ENCODE results near the gene OSBPL9.

The OSBPL9 gene

DNA sequence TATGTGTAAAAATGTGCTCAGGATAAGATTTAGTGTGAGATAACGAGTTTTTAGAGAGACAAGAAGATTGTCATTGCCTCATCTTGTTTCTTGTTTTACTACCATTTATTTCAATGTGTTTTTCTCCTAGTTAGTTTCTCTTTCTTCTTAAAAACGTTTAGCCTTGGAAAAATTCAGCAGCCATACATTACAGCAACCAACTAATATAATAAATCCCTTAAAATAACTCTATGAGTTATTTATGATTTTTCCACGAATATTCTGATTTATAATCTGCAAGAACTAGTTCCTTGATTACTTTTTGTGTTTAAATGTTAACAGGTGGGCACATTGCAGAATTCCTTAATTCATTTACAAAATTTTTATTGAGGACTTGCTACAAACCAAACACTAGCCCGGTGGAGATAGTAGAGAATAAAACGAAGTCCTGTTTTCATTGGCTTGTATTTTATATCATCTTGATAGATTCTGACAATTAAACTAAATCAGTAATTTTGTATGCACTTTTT, 118.9 kb downstream of the OSBPL9 start:
- no peak for DNase-seq (ENCODE audit: low spot score)

DNA sequence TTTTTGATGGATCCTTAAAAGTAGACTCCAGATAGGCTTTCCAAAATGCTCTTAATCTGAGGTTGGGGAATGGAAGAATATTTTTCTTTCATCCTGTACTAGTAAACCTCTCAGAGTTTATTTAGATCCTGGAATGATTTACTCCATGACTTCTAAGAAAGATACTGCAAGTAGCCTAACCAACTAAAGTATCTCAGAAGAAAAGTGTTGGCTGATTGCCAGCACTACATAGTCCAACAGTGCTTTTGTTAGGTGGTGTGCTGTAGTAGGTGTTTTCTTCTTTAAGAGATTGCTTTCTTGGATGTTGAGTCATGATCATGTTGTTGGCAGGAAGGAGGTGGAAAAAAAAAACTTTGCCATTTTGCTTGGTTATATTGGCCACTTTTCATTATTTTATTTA, 119.8 kb downstream of the OSBPL9 start:
- peak; percentile 32 for DNase-seq (ENCODE audit: low spot score)

DNA sequence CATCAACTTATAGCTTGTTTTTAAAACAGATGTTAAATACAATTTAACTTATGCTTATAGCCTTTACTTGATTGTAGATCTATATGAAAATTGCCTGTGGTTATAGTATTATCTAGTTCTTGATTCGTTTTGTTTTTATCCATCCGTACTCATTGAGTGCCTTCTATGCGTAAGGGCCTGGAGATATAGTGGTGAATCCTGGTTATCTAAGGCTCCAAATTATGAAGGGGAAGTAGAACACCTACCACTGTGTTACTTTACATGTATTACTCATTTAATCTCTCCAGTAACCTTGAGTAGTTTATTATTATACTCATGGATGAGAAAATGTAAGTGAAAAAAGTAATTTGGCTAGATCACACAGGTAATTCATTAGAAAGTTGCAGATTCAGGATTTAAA, 121.8 kb downstream of the OSBPL9 start:
- DNase-seq (ENCODE audit: low spot score), result no peak

DNA sequence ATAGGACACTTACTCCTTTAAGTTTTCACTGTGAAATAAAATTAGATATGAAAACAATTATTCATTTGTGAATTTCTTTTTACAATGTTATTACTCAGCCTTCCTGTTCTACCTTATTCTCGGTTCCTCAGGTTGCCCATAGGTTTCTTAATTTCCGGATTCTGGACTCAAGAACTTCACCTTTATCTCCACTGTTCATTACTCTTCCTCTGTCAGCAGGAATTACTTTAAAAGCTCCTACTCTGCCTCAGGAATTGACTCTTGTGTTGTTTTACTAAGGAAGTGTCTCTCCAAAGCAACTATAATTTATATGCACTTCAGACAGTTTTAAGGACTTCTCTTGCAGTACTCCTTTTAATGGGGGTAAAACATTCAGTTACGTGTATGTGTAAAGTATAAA, 123.8 kb downstream of the OSBPL9 start:
- no peak for DNase-seq (ENCODE audit: low spot score)

DNA sequence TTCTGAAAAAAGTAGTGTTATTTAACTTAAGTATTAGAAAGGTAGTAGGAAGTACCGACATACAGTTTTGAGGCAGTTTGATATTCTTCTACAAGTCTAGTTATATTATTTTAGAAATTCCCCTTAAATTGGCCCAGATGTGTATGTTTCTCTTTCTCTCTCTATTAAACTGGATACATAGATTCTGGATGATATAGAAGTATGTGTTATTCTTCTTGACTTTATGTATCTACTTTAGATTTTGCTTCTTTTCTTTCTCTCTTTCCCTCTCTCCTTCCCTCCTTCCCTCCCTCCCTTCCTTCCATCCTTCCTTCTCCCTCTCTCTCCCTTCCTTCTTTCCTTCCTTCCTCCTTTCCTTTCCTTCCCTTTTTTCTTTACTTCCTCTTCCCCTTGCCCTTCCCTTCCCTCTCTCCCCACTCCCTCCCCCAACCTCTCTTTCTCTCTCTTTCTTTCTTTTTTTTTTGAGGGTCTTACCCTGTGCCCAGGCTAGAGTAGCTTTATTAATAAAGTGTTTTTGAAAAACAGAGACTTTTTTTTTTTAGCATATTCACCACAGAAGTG, 124.3 kb downstream of the OSBPL9 start:
- no peak for DNase-seq (ENCODE audit: low spot score)

DNA sequence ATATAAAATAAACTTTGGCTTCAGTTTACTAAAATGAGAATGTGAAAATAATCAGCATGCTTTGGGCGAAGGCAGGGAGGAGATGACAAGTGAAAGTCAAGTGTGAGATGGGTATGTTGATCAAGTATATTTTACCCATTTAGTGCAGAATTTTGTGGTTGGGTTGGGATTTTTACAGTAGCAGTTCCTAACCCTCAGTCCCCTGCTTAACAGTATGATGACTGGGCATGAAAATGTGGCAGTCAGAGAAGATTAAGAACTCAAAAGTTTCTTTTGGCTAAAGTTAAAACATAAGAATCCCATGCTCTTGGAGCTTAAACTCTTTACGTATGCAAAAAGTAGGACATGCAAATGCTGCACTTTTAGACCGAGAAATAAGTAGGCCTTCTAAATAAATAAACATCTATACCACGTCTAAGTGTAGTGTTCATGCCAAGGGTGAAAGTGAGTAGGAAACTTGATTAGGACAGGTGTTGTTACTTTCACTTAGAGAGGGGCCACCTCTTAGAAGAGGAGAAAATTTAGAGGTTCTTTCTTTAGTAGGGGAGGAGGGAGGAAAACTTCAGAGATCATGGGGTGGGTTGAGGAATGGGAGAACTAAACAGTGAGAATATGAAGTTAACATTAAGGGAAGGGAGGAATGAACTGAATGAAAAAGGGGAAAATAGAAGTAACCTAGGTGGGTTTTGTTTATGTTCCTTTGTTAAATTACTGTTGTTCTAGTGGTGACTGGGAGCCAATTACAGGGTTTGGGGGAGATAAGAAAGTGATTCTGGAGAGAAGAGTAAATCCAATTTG, 127.8 kb downstream of the OSBPL9 start:
- no peak for DNase-seq (ENCODE audit: low spot score)

DNA sequence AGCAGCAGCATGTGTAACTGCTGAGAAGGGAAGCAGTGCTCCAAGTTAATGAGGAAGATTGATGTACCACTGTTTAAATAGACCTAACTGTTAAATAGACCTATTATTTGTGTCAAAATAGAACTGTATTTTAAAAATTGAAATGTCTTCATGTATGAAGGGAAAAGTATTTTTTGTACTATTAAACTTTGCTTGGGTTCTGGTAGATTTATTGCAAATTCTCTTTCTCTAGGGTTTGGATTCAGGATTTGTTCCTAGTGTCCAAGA, 128.3 kb downstream of the OSBPL9 start:
- no peak for DNase-seq (ENCODE audit: low spot score)

DNA sequence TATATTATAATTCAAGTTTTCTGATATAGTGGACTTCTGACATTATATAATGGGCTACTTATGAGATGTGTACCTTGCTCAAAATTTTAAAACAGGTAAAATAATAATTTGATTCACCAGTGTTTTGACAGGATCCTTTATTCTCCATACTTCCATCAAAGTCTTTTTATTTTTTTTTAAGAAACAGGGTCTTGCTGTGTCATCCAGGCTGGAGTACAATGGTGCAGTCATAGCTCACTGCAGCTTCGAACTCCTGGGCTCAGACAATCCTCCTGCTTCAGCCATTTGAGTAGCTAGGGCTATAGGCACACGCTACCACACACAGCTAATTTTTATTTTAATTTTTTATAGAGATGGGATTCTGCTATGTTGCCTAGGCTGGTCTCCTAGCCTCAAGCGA, 132.3 kb downstream of the OSBPL9 start:
- no peak for DNase-seq (ENCODE audit: low spot score)

DNA sequence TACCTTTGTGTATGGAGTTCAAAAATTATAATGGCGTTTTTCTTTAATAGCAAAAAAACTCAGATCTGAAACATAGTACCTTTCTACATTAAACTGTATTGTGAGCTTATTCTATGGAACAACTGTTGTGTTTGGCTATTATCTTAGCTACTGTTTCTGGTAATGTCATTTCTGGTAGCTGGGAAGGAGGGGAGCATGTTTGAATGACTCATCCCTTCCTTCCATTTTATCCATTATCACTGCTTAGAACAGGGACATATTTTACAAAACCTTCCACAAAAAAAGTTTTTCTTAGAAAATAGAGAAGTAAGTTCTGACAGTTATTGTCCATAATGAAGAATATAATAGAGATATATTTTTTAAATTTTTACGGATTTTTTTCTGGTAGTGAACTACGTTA, 133.3 kb downstream of the OSBPL9 start:
- no peak for DNase-seq (ENCODE audit: low spot score)

DNA sequence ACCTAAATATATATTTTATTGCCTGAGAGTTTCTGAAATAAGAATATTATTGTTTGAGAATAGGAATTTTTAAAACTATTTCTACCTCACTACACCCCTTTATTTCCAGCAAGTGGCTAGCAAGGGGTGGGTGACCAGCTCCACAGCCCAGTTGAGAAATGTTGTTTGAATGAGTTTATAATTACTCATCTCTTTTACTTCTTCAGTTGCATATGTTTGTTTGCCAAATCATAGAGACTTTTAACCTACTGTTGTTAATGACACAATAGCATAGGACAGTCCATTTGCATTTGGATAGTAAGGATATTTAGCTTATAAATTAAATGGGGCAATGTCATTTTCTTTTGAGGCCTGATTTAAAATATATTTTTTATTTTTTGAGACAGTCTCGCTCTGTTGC, 133.8 kb downstream of the OSBPL9 start:
- DNase-seq (ENCODE audit: low spot score), result no peak

DNA sequence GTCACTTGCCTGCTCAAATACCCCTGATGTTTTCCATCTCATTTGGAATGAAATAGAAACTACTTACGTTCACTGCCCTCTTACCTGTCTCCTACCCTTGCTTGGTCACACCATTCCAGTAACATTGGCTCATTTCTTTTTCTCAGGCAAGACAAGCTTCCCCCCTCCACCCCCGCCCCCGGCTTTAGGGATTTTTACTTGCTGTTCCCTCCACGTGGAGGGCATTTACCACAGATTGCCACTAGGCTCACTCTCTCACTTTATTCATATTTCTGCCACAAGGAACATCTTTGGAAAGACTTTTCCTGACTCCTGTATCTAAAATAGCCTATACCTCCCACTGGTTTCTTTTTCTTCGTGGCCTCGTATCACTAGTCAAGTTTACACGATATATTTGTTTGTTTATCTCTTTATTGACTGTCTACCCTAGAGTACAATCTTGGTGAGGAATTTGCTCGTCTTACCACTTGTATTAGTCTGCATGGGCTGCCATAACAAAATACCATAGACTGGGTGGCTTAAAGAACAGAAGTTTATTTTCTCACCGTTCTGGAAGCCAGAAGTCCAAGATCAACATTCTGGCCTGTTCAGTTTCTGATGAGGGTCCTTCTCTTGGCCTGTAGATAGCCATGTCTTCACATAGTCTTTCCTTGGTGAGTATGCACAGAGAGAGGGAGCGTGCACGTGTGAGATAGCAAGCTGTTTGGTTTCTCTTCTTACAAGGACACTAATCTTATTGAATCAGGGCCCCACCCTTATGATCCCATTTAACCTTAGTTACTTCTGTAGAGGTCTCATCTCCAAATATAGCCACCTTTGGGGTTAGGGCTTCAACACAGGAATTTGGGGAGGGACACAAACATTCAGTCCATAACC, 135.4 kb downstream of the OSBPL9 start:
- no peak for DNase-seq (ENCODE audit: low spot score)

DNA sequence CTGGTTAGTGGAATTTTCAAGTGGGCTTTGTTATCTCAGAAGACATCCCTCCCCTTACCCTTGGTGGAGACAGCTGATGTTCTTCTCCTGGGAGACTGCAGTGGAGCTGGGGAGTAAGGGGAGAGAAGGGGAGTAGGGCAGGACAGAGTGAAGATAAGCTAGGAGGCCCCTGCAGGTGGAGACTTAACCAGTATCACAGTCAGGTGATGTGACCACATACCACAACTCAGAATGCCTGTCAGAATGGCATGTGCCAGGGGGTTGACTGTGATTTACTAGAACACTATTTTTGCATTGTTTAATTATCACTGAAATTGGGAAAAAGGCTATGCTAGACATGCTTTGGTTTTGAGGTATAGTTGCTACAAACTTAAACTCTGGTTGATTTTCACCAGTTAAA, 137.1 kb downstream of the OSBPL9 start:
- DNase-seq (ENCODE audit: low spot score), result no peak

DNA sequence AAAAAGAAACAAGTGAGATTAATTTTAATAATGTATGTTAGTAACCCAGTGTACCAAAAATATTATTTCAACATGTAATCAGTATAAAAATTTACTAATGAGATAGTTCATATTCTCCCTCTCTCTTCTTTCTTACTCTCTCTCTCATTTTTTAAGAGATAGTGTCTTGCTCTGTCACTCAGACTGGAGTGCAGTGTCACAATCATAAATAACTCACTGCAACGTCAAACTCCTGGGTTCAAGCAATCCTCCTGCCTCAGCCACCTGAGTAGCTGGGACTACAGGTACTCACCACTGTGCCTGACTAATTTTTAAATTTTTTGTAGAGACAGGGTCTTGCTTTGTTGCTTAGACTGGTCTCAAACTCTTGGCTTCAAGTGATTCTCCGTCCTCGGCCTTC, 137.8 kb downstream of the OSBPL9 start:
- no peak for DNase-seq (ENCODE audit: low spot score)

DNA sequence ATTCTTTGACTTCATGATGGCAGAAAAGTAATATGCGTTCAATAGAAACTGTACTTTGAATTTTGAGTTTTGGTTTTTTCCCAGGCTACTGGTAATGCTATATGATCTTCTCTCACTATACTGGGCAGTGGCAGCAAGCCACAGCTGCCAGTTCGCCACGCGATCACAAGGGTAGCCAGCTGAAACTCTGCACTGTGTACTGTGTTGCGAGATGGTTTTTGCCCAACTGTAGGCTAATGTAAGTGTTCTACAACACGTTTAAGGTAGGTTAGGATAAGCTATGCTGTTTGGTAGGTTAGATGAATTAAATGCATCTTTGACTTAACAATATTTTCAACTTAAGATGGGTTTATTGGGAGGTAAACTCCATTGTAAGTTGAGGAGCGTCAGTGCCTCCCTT, 138.5 kb downstream of the OSBPL9 start:
- no peak for DNase-seq (ENCODE audit: low spot score)

DNA sequence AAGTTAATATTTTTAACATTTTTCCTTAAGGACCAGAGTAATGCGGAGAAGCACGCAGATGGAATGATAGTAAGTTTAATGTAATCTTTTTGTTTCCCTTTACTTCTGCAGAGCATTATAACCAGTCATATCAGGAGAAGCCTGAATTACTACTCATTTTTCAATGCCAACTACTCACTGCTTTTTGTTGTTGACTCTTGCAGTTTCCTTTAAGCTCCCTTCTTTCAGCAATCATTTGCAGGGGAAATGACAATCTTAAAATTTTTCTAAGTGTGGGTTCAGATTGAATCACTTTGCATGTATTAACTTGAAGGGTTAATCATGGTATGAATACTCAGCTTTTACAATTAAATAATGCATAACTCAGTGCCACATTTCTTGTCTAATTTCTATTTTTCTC, 139.4 kb downstream of the OSBPL9 start:
- no peak for DNase-seq (ENCODE audit: low spot score)

DNA sequence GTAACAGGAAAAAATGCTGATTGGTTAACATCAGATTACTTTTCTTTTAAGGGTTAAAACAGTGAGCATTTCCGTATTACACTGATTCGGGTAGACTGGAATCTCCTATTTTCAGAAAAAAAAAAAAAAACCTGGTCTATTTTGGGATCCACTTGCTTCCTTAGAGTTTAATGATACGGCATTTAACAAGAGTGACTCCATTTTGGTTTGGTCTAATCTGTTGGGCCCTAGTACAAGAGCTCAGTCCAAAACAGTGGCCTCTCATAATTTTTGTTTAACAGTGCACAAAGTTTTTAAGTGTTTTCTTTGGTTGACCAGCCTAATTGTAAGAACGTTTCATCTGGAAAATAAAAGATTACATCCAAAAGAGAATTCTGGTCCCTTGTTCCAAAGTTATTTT, 141.4 kb downstream of the OSBPL9 start:
- DNase-seq (ENCODE audit: low spot score), result no peak

DNA sequence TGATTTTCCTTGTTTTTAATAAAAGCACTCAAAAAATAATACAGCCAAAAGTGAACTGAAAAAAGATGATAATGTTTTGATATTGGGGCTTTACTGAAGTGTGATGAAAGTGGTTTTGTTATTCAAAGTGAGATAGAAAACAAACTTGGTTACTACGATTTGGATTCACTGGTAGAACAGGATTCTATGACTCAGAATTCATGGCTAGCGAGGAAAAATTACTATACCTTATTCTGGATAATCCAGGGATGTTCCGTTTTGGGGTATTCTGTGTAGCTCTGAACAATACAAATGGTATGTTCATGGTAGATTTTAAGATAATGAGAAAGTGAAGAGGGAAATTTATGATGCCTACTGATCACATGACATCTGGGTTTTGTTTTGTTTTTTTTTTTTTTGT, 144.0 kb downstream of the OSBPL9 start:
- DNase-seq (ENCODE audit: low spot score), result no peak

DNA sequence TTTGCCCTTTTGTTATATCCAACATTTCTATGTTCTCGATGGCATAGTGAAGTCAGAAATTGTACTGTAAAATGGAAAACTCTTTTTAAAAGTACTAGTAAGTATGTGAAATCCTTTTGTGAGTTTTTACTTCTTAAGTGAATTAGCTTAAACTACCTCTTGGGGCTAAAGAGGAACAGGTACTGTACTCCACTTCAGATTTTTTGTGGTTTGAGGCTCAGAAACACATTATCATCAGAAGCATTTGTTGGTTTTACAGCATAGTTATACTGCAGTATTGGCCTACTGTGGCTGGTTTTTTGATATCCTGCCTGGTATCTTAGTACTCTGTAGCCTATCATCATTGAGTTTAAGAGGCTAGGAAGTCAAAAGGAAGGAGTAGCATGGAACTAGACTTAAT, 144.5 kb downstream of the OSBPL9 start:
- DNase-seq (ENCODE audit: low spot score), result no peak

DNA sequence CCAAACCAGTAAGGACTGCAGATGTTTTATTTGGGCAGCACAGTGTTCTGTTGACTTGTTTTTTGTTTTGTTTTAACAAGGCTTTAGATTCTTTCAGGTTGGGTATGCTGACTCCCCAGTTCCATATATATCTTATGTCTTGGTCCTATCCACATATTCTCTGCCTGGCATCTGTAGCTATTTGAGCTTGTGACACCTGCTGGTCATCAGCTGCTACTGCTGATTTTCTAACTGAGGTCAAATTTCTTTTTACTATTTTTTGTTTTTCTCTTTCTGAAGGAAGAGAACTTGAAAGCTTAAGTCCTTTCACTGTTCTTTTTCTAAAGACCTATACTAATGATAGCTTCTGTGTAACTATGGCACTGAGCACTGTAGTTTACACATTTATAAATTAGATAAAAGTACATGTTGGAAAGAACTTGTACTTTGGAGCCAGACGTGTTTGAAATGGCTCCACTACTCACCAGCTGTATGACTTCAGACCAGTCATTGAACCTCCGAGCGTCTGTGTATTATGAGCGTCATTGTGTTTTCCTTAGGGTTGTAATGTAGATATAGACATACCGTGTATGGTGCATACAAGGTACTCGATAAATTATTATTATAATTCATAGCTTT, 152.2 kb downstream of the OSBPL9 start:
- peak; percentile 79 for DNase-seq (ENCODE audit: low spot score)

DNA sequence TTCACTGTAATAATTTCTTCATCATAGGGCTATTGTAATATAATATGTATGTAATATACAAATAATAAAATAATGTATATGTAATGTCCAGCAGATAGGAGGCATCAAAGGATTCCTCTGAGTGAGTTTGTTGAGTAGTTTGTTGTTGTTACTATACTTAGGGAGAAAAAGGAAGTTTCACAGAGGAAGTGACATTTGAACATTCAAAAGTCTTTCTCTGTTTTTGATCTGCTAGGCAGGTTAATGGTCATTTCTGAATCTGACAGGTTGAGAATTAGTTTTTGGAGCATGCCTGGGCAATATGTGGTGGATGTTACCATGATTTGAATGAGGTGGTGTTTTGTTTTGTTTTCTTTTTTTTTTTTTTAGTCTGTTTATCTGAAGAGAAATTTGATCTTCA, 159.5 kb downstream of the OSBPL9 start:
- no peak for DNase-seq (ENCODE audit: low spot score)

DNA sequence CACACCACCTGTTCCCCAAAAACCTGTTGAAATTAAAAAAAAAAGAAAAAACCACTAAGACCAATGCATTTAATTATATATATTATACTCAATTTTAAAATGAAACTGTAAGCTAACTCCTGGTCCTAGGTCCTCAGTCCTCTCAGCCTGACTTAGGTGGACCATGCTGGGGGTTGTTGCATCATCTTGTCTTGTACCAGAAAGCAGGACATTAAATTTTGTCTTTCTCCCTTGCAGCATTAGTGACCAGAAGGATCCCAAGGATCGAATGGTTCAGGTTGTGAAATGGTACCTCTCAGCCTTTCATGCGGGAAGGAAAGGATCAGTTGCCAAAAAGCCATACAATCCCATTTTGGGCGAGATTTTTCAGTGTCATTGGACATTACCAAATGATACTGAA, 164.0 kb downstream of the OSBPL9 start:
- no peak for DNase-seq (ENCODE audit: low spot score)

DNA sequence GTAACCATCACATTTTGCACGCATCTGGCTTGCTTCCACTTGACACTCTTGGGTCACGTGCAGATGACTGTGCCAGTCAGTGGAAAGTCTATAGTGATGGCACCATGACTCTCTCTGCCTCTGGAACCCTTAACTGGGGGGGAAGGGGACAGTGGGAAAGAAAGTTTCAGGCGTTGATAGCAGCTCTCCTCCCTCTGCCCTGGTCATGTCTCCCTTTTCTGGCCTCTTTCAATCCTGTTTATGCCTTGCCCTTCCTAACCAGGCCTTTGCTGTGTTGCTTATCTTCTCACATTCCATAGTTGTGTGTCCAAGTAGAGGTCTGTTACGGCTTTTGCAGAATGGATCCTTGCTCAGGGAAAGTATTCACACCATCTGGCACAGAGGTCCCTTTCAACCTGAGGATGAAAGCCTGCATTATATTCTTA, 168.1 kb downstream of the OSBPL9 start:
- DNase-seq (ENCODE audit: low spot score), result no peak

DNA sequence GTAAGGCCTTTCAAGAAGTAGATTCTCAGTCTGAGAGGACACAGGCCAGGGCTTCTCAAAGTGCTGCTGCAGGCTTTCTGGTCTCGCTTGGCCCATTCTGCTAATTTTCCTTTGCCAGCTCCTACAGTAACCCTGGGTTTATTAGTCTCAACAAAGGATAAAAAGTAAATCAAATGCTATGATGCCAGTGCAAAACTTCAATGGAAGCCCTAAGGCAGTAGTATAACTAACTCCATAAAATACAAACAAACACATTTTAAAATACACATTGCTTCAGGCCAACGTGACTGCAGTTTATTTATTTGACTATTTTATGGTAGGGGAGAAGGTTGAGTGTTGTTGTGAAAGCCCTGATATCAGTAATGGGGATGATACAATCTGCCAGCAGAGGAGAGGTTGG, 172.0 kb downstream of the OSBPL9 start:
- no peak for DNase-seq (ENCODE audit: low spot score)
